A673 (cell line): ENCODE data around the gene GPATCH2.

Source experiments
- EZH2 ChIP-seq: fragments of 200-600 bp; sonication (generic); IDR thresholded peaks from 2 replicates; pipeline ENCODE4 v1.6.1; 2017; ENCODE audit warnings: borderline replicate concordance, low read depth, mild to moderate bottlenecking, mixed read lengths, antibody characterized with exemption, low read length; ENCODE audit not compliant: poor library complexity, severe bottlenecking
- TF ChIP-seq, protein P1 (sequence below): fragments of 300-800, 200-600 bp; sonication (generic); conservative IDR thresholded peaks from 2 replicates; pipeline ENCODE4 v1.5.1; 2017; ENCODE audit warnings: low read depth, mild to moderate bottlenecking, antibody characterized with exemption, low read length, moderate library complexity, mixed read lengths

DNA sequence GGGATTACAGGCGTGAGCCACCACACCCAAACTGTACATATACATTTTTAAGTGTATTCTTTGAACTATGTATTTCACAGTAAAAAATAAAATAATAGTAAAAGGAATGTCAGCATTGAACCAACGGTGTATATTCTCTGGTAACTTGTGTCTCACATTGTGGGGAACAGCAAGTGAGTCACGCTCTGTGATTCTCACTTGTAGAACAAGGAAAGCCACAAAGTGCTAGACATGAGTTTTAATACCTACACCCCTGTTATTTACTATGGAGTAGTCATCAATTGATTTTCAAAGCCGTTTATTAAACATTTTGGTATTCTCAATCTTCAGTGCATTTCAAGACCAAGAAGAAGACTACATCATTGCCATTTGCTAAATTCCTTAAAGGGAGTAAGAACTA, 197.2 kb downstream of the GPATCH2 start:
- TF ChIP-seq, protein P1, sequence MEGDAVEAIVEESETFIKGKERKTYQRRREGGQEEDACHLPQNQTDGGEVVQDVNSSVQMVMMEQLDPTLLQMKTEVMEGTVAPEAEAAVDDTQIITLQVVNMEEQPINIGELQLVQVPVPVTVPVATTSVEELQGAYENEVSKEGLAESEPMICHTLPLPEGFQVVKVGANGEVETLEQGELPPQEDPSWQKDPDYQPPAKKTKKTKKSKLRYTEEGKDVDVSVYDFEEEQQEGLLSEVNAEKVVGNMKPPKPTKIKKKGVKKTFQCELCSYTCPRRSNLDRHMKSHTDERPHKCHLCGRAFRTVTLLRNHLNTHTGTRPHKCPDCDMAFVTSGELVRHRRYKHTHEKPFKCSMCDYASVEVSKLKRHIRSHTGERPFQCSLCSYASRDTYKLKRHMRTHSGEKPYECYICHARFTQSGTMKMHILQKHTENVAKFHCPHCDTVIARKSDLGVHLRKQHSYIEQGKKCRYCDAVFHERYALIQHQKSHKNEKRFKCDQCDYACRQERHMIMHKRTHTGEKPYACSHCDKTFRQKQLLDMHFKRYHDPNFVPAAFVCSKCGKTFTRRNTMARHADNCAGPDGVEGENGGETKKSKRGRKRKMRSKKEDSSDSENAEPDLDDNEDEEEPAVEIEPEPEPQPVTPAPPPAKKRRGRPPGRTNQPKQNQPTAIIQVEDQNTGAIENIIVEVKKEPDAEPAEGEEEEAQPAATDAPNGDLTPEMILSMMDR = no peak
- TF ChIP-seq EZH2 = no peak
